Sigmoid colon (tissue), 7 donors: ENCODE measurements around the gene SORCS2. TPM values are rescaled to one million over a fixed set of nuclear protein-coding genes. Genes with fewer than 3 reads are reported as not detected.

Source experiments
- DNase-seq: peaks from one replicate; pipeline ENCODE4 v3.0.0-alpha.2; 2019
- H3K27ac ChIP-seq, 4 donors: fragments of 200-600 bp; sonication (generic); one replicate each; pipeline ENCODE4 v1.5.1; 2016 to 2019; ENCODE audit warnings: mild to moderate bottlenecking in 1 of 4
- H3K27me3 ChIP-seq, 3 donors: fragments of 200-600 bp; sonication (generic); one replicate each; pipeline ENCODE4 v1.5.1; 2019; ENCODE audit warnings: mild to moderate bottlenecking in 1 of 3
- H3K36me3 ChIP-seq, 4 donors: fragments of 200-600 bp; sonication (generic); one replicate each; pipeline ENCODE4 v1.5.1; 2016 to 2019
- H3K4me1 ChIP-seq, 4 donors: fragments of 200-600 bp; sonication (generic); one replicate each; pipeline ENCODE4 v1.5.1; 2017 to 2019
- H3K4me3 ChIP-seq, 4 donors: fragments of 200-600 bp; sonication (generic); one replicate each; pipeline ENCODE4 v1.5.1; 2017 to 2019; ENCODE audit warnings: mild to moderate bottlenecking in 2 of 4, moderate library complexity in 1 of 4
- H3K9me3 ChIP-seq, 4 donors: fragments of 200-600 bp in 3 of 4; sonication (generic) in 3 of 4; one replicate each; pipeline versions ENCODE4 v1.5.1 to v1.6.1; 2013 to 2019
- CTCF ChIP-seq, 4 experiments: fragments of 450-650 bp in 3 of 4; fragments of 200-600 bp in 1 of 4; IDR thresholded peaks; one replicate each; pipeline ENCODE4 v1.5.1; 2016 to 2019; ENCODE audit warnings: antibody characterized with exemption in 4 of 4, mild to moderate bottlenecking in 3 of 4, moderate library complexity in 2 of 4
- EP300 ChIP-seq, 4 donors: sonication (generic); formaldehyde crosslinking; IDR thresholded peaks; one replicate each; pipeline ENCODE4 v1.6.1; 2017; ENCODE audit warnings: antibody characterized with exemption in 4 of 4
- POLR2A ChIP-seq, 2 donors: fragments of 450-650 bp; IDR thresholded peaks; one replicate each; pipeline ENCODE4 v1.6.1; 2016; ENCODE audit warnings: antibody characterized with exemption in 2 of 2, mild to moderate bottlenecking in 2 of 2, moderate library complexity in 2 of 2
- POLR2AphosphoS5 ChIP-seq, 4 donors: sonication (generic); formaldehyde crosslinking; IDR thresholded peaks; one replicate each; pipeline ENCODE4 v1.6.1; 2017; ENCODE audit warnings: antibody characterized with exemption in 4 of 4
- WGBS, 2 donors: extraction: QIAGEN DNeasy Blood & Tissue Kit; methylation state at CpG; one replicate each; pipeline ENCODE4 v1.1.7; 2013; 5-methylcytosine and 5-hydroxymethylcytosine counted together
- intact Hi-C: fragments of 100-400 bp; cut with DNase I; formaldehyde crosslinking; loops from one replicate; pipeline ENCODE4 v1.15.1; 2023
- polyA plus RNA-seq, 3 donors: library from polyadenylated mRNA; stranded (reverse); fragments of 200-250 nt; gene quantifications; one replicate each; pipeline ENCODE4 v1.2.3, GENCODE V29; 2013
- total RNA-seq, 4 donors: library from RNA; depleted of rRNA; stranded (reverse); fragments of >200 nt; gene quantifications; one replicate each; pipeline ENCODE4 v1.1.0, GENCODE V29; 2016
- donor health status: healthy with polysubstance abuse.
- donor health status: Bipolar disorder and iron deficiency.
- donor health status: healthy.

The SORCS2 gene
- total and polyA plus RNA-seq, 7 donors: 1.8 to 6.4 (median 3.9) TPM; not detected in 2

GRCh38 chr4:7770224-7771050 is 578.1 kb downstream of the SORCS2 start:
- 79 to 82% methylated on average over 13 of the region's 13 CpGs for WGBS, 2 donors
- Histone ChIP-seq H3K9me3 (no peaks in the 10 kb centered on the region), H3K4me3 (no peak overlapping the region), H3K27ac (peak overlapping the region in 1 of 4 donors; percentile 60), H3K36me3 (peaks cover 3 to 81% (median 35%) of the 10 kb centered on the region in 4 donors), H3K4me1 (peaks cover 0 to 68% (median 55%) of the 10 kb centered on the region in 4 donors), H3K27me3 (no peaks in the 10 kb centered on the region)
- DNase-seq: peak; percentile 65
- intact Hi-C loops: no loop called here
- no peak for TF ChIP-seq POLR2A (IDR thresholded peaks at IDR 0.05)
- TF ChIP-seq POLR2AphosphoS5 (IDR thresholded peaks at IDR 0.05): no peak
- TF ChIP-seq CTCF (IDR thresholded peaks at IDR 0.05): peak in 2 of 4 experiments; percentile 24

GRCh38 chr4:7771056-7771455 is 578.7 kb downstream of the SORCS2 start:
- Histone ChIP-seq H3K36me3 (peaks cover 3 to 81% (median 32%) of the 10 kb centered on the region in 4 donors), H3K4me1 (peaks cover 0 to 68% (median 55%) of the 10 kb centered on the region in 4 donors), H3K4me3 (no peak overlapping the region), H3K27me3 (no peaks in the 10 kb centered on the region), H3K9me3 (no peaks in the 10 kb centered on the region), H3K27ac (peak overlapping the region in 1 of 4 donors; percentile 60)
- DNase-seq: peak; percentile 40
- 48 to 73% methylated on average over 6 of the region's 6 CpGs for WGBS, 2 donors
- TF ChIP-seq EP300 (IDR thresholded peaks at IDR 0.05) (no peak), POLR2AphosphoS5 (IDR thresholded peaks at IDR 0.05) (no peak), CTCF (IDR thresholded peaks at IDR 0.05) (no peak), POLR2A (IDR thresholded peaks at IDR 0.05) (no peak)
- intact Hi-C loops: no loop called here

GRCh38 chr4:7771541-7772507 is 579.5 kb downstream of the SORCS2 start:
- Histone ChIP-seq H3K27ac (peak overlapping the region; percentile 41 to 72 (median 62)), H3K4me3 (no peak overlapping the region), H3K9me3 (no peaks in the 10 kb centered on the region), H3K36me3 (peaks cover 3 to 83% (median 31%) of the 10 kb centered on the region in 4 donors), H3K27me3 (no peaks in the 10 kb centered on the region), H3K4me1 (peaks cover 0 to 62% (median 49%) of the 10 kb centered on the region in 4 donors)
- intact Hi-C loops: no loop called here
- DNase-seq: peak; percentile 70
- TF ChIP-seq EP300 (IDR thresholded peaks at IDR 0.05): no peak
- peak in 1 of 4 donors; percentile 15 for TF ChIP-seq POLR2AphosphoS5 (IDR thresholded peaks at IDR 0.05)
- WGBS, 2 donors: 24 to 66% methylated on average over 26 of the region's 26 CpGs

- WGBS, 2 donors: 20 to 63% methylated on average over 31 of the region's 31 CpGs
- H3K4me1 ChIP-seq: peaks cover 0 to 52% (median 41%) of the 10 kb centered on the region in 4 donors
- H3K9me3 ChIP-seq: no peaks in the 10 kb centered on the region
- H3K27ac ChIP-seq: peak overlapping the region; percentile 41 to 72 (median 62)
- H3K36me3 ChIP-seq: peaks cover 2 to 83% (median 37%) of the 10 kb centered on the region in 4 donors
- DNase-seq: peak; percentile 90
- intact Hi-C loops: no loop called here
- TF ChIP-seq POLR2A (IDR thresholded peaks at IDR 0.05) (peak in 1 of 2 donors; percentile 10), POLR2AphosphoS5 (IDR thresholded peaks at IDR 0.05) (peak in 1 of 4 donors; percentile 7), EP300 (IDR thresholded peaks at IDR 0.05) (no peak), CTCF (IDR thresholded peaks at IDR 0.05) (no peak)
- no peaks in the 10 kb centered on the region for H3K27me3 ChIP-seq
- H3K4me3 ChIP-seq: no peak overlapping the region
Measured at GRCh38 chr4:7772711-7773385, 580.5 kb downstream of the SORCS2 start.
